AG09319 (cell line): Measurements from ENCODE around the gene ARRB1.

Experiments used
- DNase-seq: peaks from one replicate; pipeline ENCODE4 v3.0.0-alpha.2; 2010; ENCODE audit warnings: low read depth; ENCODE audit errors: extremely low read depth
- TF ChIP-seq, protein P1 (sequence below): IDR thresholded peaks from 2 replicates; pipeline ENCODE4 v1.5.1; 2011; ENCODE audit warnings: low read depth, mild to moderate bottlenecking, inconsistent platforms, low read length, moderate library complexity

ARRB1 gene

DNA sequence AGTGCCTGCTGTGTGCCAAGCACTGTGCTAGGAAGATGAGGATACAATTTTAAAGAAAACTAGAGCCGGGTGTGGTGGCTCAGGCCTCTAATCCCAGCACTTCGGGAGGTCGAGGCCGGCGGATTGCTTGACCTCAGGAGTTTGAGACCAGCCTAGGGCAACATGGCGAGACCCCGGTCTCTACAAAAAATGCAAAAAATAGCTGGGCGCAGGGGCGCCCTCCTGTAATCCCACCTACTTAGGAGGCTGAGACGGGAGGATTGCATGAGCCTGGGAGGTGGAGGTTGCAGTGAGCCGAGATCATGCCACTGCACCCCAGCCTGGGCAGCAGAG lies 102.6 kb downstream of the ARRB1 start:
- DNase-seq, result no peak
- TF ChIP-seq, protein P1, sequence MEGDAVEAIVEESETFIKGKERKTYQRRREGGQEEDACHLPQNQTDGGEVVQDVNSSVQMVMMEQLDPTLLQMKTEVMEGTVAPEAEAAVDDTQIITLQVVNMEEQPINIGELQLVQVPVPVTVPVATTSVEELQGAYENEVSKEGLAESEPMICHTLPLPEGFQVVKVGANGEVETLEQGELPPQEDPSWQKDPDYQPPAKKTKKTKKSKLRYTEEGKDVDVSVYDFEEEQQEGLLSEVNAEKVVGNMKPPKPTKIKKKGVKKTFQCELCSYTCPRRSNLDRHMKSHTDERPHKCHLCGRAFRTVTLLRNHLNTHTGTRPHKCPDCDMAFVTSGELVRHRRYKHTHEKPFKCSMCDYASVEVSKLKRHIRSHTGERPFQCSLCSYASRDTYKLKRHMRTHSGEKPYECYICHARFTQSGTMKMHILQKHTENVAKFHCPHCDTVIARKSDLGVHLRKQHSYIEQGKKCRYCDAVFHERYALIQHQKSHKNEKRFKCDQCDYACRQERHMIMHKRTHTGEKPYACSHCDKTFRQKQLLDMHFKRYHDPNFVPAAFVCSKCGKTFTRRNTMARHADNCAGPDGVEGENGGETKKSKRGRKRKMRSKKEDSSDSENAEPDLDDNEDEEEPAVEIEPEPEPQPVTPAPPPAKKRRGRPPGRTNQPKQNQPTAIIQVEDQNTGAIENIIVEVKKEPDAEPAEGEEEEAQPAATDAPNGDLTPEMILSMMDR, result no peak

DNA sequence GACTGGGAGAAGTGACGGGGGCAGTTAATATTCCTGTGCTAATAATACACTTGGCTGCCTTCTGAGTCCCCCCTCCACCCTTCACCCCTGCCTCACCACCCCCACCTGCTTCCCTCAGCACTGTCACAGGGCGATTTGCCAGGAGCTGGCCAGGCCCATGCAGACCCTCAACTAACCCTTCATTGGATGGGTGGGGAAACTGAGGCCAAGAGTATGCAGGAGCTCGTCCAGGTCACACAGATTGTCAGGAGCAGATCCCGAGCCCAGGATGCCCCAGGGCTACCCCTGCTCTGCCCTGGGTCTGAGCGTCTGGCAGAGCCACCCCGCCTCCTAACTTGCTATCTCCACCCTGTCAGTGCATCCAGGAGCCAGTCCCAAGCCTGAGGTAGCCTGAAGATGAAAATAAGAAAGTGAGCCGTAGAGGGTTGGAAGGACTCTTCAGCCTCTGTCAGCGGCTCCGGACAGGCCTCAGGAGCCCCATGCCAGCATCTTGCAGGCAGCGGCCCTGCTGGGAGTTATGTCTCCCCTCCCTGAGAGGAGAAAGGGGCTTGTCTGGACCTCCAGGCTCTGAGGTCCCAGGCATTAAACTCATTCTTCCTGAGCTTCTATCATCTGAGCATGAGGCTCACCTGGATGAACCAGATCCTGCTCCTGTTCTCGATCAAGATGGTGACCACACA lies 104.7 kb downstream of the ARRB1 start:
- TF ChIP-seq, protein P1, result no peak

DNA sequence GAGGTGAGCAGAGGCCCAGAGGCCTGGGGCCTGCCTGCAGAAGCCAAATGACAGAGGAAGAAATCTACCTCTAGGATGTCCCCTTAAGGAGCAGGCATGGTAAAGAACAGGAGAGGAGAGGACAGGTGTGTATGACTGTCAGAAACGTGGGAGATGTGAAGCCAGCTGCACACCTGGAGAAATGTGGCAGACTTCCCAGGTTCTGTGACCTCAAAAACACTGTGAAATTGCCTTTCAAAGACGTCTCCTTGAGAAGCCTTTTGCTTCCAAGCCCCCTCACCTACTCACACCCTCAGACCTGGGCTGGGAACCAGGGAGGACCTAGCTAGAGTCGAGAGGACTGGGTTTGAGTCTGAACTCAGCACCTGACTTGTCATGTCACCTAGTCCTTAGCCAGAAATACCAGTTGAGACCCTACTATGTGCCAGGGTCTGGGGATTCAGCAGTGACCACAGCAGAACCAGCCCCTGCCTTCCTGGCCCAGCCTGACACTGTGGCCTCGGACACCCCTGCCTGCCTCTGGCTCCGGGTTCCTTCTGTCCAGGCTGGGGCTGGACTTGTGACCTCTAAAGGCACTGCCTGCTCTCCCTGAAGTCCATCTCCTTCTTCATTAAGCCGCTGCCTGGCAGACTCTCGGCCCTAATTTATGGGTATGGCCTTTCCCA lies 105.3 kb downstream of the ARRB1 start:
- TF ChIP-seq, protein P1, result no peak
- DNase-seq, result no peak

More for the DNA sequence above, 104.7 kb downstream of the ARRB1 start:
- DNase-seq, result no peak

DNA sequence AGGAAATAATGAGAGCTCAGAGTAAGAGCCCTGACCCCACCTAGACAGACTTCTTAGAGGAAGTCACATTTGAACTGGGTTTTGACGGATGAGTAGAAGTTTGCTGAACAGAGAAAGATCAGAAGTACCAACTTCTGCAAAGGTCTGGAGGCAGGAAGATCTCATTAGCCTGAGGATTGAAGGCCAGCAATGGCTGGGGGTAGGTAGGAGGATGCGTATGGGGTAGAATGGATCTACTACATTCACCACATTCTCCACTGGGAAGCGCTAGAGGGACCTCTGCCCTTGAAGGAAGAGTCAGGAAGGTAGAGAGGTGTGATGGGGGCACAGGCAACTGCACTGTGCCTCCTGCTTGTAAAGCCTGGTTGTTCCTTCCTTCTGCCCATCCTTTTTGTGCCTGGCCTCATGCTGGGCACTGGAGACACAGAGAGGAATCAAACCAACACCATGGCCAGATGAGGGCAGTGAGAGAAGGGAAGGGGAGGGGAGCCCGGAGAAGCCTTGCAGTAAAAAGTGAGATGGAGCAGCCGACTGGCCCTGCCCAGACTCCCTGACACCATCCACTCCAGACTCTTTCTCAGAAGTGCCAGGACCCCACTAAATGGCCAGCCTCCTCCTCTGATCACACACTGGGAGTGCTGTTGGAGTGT lies 106.0 kb downstream of the ARRB1 start:
- no peak for DNase-seq
- TF ChIP-seq, protein P1, result no peak

DNA sequence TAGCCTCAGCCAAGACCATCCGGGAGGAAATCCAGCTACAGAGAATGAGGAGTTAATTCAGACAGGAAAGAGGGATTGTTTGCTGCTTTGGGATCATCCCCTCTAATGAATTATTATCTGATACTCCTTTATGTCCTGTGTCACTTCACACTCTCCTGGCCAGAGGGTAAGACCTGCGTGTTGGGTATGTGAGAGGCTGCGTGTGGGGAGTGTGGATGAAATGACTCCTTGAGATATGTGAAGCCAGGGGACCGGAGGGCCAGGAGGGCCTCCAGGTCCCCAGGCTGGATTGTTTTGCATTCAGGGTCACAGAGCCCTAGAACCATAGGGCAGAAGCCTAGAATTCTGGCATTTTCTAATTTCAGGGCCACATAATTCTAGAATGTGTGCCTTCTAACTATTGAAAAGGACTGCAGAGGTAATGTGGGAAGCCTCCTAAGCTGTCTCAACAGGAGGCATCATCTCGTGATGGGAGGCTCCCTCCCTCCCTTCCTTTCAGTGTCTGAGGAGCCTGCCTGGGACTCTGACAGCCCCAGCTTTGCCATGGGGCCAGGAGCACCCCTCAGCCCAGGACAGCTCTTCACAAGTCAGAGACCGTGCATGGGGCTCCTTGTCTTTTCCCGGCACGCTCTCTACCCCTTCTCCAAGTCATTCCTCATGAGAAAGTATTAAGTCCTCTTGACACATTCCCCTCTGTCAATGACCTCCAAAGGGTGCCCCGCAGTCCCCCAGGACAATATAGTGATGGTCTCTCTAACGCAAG lies 107.2 kb downstream of the ARRB1 start:
- TF ChIP-seq, protein P1, result no peak
- no peak for DNase-seq

DNA sequence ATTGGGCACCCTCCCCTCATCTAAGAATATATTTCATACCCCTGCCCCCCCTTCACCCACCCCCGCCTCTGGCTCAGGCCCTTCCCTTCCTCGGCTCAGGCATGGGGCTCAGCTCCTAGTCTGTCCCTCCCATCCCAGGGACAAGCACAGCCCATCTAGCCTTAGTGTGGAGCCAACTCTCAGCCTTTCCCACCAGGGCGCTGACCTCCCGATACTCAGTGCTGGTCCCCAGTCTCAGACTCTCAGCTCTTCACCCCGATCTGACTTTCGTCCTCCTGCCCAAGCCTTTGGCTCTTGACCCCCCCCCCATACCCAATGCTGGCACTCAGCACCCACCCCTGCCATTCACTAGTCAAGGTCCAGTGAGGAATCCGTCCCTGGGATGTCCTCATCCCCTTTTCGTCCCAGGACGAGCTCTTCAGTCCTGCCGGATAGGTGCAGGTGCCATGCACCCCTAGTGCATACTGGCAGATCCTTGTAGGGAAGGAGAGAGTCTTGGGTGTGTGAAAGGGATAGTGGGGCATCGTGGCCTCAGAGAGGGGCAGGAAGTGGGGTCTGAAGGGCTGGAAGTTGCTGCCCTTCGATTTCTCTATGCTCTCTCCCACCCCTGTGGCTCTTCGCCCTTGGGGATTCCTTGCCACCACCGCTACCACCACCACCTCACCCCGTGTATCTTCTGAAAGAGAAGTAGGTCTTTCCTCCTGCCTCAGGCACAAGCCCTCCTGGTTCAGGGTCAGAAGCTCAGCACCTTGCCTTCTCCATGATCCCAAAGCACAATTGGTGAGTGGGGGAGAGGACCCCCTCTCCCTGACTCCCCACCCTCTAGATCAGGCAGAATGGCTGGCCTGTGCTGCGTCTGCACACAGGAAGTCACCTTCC lies 108.5 kb downstream of the ARRB1 start:
- DNase-seq, result no peak
- TF ChIP-seq, protein P1, result no peak
